ENCODE measurements around the gene MYH14.

MYH14 gene

DNA sequence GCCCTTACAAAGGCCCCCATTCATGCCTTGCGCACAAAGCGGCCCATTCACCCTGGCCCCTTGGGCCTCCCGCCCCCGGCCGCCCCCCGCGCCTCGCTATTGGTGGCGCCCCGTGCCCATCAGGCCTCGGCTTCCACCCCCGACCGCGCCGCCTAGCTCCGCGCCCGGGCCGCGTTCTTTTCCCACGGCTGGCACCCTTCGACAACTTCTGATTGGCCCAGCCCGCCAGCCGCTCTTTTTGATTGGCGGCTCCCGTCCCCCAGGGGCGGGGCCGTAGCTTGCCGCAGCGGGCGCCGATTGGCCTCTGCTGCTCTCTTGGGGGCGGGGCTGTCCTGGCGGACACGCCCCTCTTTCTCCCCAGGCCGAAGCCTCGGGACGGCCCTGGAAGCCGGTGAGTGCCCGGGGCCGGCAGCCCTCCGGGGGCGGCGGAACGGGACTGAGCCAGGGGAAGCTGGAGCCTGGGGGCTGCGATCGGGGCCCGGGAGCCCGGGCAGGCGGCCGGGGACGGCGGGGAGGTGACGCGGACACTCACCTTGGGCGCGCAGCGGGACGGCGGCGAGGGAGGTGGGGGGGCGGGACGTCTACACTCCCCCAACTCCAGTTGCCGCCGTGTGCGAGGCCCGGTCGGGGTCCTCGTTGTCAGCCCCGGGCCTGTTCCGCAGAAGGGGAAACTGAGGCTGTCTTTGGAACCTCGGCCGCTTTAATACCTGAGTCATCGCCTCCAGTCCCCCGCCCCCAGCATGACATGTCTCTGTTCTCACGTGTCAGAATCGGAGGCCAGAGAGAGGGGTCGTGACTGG lies at the start of gene MYH14:
TSS of gene MYH14 (plus strand) at position 342 of the 800 bp plus-strand sequence. CDS start 6,744 bp downstream, outside the sequence.
- no peak for DNase-seq (ENCODE audit: low spot score)

DNA sequence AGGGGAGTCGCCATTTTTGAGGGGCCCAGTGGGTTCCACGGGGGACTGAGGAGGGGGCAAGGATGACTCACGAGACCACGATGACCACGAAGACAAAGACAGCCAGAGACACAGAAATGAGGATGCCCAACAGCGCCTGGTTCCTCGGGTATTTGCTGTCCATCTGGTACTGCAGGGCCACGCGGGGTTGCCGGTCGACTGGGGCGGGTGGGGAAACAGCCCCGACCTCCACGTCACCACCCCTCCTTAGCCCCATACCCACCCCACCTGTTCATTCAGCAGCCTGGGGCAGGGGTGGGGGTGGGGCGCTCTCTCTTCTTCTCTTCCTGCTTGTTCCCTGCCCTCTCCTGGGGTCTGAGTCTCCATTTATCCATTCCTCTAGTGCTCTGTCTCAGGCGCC lies 48.9 kb upstream of the MYH14 start:
- DNase-seq (ENCODE audit: low spot score): no peak

DNA sequence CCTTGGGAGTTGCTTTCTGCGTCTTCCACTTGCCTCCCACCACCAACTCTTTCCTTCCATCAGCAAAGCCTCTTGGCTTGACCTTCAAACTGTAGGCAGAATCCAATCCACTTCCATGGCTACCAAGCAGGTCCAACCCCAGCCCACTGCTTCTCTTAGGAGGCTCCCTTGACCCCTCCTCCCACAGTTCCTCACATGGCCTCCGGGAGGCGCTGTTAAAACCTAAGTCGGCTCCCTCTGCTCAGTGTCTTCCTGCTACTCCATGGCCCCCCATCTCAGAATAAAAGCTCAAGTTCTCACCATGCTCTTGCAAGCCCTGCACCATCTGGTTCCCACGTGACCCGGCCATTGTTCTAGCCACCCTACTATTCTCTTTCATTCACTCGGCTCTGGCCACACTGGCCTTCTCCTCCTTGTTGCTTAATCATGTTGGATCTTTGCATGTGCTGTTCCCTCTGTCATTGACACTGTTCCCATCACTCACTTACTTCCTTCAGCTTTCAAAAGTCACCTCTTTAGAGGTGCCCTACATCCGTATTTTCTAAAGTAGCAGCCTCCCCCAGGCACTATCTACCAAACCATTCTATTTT lies 47.8 kb upstream of the MYH14 start:
- DNase-seq (ENCODE audit: low spot score): no peak

DNA sequence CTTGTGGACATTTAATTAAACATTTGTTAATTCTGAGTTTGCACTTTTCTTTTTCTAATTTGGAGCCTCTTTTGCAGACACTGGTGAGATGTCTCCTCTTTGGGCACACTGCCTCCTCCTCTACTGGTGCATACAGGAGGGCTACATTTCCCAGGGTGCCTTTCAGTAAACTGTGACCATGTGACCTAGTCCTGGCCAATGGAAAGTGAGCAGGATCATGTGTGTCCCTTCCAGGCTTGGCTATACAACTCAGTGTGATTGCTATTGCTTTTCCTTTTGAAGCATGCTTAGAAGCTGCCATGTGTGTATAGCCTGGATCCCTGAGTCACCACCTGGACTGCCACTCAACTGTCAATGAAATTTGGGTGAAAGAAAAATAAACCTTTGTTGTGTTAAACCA lies 44.8 kb upstream of the MYH14 start:
- DNase-seq (ENCODE audit: low spot score): no peak

DNA sequence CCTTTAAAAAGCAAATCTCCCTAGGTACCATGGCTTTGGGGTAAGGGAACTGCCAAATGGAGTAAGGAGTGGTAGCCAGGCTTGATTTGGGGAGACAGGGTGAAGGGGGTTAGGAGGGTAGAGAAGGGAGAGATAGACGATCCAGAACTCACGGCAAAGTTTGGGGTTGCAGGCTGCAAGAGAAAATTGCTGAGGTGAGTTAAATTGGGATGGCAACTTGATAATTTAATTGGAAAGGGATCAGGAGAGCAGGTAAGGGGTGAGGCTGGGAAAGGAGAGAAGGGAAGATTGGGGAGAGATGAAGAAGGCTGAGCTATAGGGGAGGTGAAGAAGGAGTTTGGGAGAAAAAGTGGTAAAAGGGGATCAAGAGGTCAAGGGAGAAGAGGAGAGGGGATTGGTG lies 44.3 kb upstream of the MYH14 start:
- DNase-seq (ENCODE audit: low spot score): no peak

DNA sequence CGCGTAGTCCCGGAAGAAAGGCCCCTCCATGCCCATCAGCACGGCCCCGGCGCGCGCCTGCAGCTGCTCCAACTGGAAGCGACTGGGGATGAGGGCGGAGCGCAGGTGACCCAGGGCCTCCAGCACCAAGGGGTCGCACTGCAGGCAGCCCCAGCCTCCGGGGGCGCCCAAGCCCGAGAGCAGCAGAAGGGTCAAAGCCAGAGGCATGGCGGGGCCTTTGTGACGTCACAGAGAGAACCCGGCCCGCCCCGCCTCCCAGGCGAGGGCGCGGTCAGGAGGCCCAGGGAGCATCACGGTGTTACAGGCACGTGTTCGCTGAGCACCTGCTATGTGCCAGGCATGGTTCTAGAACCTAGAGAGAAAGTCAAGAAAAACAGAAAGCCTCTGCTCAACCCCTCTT lies 40.4 kb upstream of the MYH14 start, which contains the start of gene IZUMO2:
TSS of gene IZUMO2 (minus strand) at position 294 of the 400 bp plus-strand sequence. CDS start at position 207, 87 bp downstream.
- no peak for DNase-seq (ENCODE audit: low spot score)

DNA sequence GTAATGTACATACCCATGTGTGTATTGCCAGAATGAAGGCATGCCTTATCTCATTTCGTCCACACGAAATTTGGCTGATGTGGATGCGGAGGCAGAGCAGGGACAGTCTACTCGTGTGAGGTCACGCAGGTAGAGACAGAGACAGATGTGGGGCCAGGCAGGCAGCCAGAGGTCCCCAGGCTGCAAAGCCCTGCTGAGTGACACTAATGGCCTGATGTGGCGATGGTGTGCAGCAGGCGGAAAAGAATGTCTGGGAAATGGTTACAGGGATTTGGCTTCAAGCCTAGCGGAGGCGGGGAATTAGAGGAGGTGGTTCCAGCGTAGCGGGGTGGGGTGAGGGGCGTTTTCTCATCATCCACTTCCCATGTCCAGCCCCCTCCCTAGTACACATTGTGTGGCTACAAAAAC lies 36.1 kb upstream of the MYH14 start:
- DNase-seq (ENCODE audit: low spot score): no peak

DNA sequence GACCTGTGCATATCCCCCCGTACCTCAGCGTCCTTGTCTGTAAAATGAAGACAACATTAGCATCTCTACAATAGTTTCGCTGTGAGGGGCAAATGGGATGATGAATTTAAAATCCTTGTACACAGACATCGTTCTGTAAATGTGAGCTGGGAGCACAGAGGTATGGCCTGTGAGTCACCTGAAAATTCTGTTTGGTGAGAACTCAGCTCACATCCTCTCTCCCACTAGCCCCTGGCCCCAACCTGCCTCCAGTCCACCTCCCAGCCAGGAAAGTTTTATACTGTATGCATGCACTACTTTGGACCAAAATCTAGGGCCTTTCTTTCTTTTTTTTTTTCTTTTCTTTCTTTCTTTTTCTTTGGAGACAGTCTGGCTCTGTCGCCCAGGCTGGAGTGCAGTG lies 31.7 kb upstream of the MYH14 start:
- DNase-seq (ENCODE audit: low spot score): no peak

DNA sequence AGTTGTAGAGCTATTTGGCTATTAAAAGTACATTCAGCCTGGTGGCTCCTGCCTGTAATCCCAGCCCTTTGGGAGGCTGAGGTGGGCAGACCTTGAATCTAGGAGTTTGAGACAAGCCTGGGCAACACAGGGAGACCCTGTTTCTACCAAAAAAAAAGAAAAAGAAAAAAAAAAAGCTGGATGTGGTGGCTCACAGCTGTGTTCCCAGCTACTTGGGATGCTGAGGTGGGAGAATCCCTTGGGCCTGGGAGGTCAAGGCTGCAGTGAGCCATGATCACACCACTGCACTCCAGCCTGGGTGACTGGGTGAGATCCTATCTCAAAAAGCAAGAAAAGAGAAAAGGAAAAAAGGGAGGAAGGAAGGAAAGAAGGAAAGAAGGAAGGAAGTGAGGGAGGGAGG lies 30.7 kb upstream of the MYH14 start:
- DNase-seq (ENCODE audit: low spot score): no peak

DNA sequence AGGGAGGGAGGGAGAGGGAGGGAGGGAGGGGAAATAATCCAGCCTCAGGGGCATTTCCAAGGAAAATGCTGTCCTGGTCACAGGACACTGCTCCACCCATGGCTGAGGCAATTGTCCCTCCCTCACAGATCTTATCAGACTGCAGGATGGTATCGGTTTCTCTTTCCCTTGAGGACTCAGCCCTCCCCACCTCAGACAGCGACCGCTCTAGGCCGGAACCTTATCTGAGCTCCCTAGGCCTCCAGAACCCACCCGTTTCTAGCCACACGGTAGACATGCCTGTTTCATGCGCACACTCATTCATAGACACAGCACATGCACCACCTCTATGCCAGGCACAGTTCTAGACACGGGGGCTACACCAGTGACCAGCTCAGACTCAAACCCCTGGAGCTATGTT lies 30.3 kb upstream of the MYH14 start:
- DNase-seq (ENCODE audit: low spot score): no peak

DNA sequence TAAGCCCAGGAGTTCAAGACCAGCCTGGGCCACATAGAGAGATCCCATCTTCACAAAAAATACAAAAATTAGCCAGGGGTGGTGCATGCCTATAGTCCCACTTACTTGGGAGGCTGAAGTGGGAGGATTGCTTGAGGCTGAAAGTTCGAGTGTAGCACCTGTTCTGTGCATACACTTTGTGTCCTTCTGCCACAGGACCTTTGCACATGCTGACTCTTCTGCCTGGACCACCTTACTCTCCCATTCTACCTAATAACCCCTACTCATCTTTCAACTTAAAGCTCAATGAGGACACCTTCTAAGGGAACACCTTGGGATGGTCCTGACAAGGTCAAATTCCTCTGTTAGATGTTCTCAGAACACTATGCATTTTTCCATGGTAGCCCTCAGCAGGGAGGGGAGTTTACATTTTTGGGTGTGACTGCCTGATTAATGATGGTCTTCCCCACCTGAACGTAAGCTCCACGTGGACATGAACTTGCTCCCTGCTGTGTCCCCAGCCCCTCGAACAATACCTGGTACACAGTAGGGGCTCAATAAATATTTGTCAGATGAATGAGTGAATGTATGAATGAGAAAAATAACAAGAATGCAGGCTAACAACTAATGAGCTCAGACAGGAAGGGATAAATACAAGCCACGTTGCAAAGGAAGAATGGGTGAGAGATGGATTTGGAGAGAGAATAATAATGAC lies 29.2 kb upstream of the MYH14 start:
- no peak for DNase-seq (ENCODE audit: low spot score)

DNA sequence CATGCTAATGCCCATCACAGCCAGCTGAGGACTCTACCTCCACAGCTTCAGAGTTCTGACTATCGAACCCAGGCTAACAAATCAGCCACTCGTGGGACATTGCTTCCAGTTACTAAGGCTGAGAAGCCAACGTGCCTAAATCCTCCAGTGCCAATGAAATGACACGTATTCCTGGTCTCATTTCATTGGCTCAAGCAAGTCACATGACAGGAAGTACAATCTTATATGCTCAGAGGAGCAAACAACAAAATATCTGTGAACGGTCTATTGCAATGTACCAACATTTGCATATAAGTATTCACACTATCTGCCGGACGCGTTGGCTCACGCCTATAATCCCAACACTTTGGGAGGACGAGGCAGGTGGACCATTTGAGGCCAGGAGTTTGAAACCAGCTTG lies 27.5 kb upstream of the MYH14 start:
- DNase-seq (ENCODE audit: low spot score): no peak

DNA sequence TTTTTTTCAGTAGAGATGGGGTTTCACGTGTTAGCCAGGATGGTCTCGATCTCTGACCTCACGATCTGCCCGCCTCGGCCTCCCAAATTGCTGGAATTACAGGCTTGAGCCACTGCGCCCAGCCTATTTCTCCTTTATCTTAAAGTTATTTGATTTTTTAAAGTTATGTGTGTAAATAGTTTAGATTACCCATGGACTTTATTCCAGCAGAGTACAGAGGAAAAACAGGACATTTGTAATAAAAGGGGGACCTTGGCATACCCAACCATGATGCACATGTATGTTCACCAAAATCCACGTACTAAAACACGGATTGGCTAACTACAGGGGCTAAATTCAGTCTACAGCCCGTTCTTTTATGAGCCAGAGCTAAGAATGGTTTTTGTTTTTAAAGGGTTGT lies 26.6 kb upstream of the MYH14 start:
- no peak for DNase-seq (ENCODE audit: low spot score)

DNA sequence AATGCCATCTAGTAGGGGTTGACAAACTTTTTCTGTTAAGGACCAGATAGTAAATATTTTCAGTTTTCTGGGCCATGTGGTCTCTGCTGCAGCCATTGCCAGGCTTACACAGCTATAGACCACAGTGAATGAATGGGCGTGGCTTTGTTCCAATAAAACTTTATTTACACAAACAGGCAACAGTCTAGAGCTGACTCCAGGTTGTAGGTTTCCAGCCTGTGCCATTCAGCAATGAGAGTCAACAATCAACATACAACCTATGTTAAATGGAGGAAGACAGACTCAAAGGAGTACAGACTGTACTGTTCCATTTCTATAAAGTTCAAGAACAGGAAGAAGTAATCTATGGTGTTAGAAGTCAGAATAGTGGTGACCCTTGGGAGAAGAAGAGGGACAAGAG lies 25.1 kb upstream of the MYH14 start:
- DNase-seq (ENCODE audit: low spot score): no peak

DNA sequence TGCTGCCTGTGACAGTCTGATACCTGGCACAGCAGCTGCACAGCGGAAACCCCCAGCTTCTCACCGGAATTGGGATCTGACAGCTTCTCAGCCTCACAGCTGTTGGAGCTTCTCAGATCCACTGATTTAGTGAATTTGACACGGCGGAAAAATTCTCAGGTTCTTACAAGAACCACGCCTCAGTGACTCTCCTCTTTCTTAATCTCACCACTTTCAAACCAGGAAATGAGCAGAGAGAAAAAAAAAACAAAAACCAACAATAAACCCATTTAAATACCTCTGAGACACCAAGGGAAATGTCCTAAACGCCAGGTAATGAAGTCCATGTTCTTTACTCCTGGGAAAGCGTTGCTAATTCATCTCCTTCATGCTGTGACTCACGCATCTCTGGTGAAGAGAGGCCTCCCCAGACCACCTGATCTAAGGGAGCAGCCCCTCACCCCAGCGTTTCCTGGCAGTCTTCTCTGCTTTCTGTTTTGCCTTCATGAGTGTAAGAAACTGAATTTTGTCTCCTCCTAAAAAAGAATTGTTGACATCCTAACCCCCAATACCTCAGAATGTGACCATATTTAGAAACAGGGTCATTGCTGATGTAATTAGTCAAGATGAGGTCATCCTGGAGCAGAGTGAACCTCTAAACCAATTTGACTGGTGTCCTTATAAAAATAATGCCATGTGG lies 24.4 kb upstream of the MYH14 start:
- DNase-seq (ENCODE audit: low spot score): no peak

DNA sequence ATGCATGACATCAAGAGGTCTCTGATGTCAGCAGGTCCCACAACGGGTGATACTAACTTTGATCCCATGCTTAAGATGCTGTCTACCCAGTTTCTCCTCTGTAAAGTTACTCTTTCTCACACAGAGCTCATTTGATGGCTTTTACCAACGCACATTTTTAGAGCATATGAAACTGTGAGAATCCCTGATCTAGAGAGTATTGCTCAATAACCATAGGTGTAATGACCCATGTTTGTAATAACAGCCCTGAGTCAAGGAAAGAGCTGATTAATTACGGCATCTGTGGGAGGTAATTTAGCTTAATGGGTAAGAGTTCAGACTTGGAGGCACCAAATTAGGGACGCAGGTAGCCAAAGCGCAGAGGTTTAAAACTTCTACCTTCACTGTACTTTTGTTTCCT lies 22.3 kb upstream of the MYH14 start:
- DNase-seq (ENCODE audit: low spot score): no peak

DNA sequence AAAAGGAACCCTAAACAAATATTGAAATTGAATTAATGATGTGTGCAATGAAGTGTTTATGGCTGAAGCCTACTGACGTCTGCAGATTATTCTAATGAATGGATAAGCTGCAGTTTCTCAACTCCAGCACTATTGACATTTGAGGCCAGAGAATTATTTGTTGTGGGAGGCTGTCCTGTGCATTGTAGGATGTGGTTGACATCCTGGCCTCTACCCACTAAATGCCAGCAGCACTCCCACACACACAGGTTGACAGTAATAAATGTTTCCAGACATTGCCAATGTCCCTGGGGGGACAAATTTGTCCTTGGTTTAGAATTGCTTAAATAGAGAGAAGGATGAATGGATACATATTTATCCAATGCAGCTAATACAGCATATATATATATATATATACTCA lies 19.2 kb upstream of the MYH14 start:
- no peak for DNase-seq (ENCODE audit: low spot score)

DNA sequence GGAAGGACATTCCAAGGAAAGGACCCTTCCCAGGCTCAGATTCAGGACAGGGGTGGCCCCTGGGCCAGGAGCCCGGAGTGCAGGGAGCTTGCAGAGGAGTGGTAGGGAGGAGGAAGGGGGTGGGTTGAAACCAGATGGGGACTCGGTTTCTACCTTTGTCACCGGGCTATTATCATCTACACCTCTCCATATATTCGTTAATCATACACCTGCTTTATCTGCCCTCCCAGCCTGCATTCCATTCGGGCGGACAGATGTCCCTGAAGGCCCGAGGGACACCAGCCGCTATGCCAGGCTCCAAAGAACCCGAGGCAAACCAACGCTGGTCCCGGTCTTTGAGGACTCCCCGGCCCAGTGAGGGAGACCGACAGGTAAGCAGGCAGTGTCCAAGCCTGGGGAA lies 15.5 kb upstream of the MYH14 start:
- DNase-seq (ENCODE audit: low spot score): no peak

DNA sequence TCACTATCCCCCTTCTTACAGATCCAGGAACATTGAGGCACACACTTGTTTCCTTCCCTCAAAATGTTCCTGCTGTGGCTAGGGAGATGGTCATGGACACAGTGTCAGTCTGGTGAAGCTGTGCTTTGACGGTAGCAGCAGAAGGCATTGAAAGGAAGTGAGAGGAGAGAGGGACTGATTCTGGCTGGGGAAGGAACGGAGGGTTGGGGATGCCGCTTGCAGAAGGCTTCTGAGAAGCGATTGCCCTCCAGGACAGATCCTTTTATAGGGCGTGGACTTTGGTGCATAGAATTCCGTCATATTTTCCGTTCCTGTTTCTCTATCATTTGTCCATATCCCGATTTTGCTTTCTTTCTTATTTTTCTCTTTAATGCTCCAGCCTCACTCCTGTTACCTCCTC lies 14.1 kb upstream of the MYH14 start:
- DNase-seq (ENCODE audit: low spot score): no peak

DNA sequence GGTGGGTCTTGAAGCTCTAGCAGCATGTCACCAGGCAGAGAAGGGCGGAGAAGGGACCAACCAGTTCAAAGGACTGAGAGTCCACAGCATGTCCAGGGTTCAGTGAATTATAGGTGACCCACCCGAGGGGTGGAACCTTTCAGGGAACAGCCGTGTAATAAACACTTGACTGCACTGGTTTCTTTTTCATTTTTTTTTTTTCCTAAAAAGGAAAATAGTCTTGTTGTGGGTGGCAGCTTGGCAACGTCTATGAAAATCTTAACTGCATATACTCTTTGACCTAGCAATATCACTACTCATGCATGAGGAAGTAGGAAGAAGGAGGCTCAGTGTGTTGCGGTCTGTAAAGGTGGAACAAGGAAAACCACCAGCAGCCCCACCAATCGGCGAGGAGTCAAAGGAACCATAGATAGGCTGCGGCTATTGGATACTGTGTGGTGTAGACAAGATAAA lies 13.0 kb upstream of the MYH14 start:
- no peak for DNase-seq (ENCODE audit: low spot score)

DNA sequence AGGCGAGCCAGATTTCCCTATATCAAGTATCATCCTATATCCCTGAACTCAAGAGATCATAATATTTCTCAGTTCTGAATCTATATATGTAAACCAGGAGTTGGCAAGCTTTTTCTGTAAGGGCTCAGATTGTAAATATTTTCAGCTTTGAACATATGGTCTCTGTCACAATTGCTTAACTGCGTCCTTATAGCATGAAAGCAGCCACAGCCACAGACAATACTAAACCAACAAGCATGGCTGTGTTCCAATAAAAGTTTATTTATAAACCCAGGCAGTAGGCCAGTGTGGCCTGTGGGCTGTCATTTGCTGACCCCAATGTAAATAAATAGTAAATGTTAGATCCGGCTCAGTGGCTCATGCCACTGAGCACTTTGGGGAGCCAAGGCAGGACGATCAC lies 12.2 kb upstream of the MYH14 start:
- no peak for DNase-seq (ENCODE audit: low spot score)

DNA sequence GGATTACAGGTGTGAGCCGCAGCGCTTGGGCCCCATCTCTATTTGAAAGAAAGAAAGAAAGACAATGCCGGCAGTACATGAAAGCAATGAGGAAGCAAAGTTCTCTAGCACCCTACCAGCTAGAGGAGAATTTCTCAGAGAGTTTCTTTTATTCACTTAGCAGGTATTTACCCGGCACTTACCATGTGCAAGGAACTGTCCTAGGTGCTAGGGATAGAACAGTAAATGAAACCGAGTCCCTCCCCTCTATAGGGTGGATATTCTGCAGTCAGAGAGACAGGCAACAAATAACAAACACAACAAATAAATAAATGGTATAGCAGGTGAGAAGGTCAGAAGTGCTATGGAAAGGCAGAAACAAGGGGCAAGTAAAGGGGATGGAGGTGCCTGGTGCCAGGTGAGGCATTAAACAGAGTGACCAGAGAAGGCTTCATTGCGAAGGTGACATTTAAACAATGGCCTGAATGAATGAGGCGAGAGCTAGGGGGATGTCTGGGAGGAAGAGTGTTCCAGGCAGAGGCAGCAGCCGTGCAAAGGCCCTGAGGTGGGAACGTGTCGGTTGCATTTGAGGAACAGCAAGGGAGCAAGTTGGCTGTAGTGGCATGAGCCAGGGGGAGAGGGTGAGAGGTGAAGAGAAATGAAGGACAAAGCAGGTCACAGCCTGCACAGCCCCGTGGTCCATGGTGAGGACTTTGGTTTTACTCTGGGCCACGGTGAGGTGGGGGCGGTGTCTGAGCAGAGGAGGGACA lies 10.8 kb upstream of the MYH14 start:
- no peak for DNase-seq (ENCODE audit: low spot score)
